IMR-90 (cell line): ENCODE measurements around the gene CRABP1. TPM values are rescaled to one million over a fixed set of nuclear protein-coding genes. Genes with fewer than 3 reads are reported as not detected.
"Not testable (repeated sequence)": the region's sequence is repeated elsewhere in the genome, so short reads cannot be mapped to it uniquely, and the experiment has no call there.

Experiments used
- ATAC-seq: fragments of 200-7000 bp; cut with Tn5 transposase; 2 replicates; pipeline ENCODE4 v1.9.1; 2020; ENCODE audit warnings: low read depth, mild to moderate bottlenecking, moderate library complexity
- BruUV-seq: library from RNA; stranded (reverse); fragments of 400-500 nt; replicated peaks from 2 replicates; lab custom pipeline; 2021; lab: Mats Ljungman, UMichigan
- CTCF ChIA-PET: fragments of 300-600 bp; formaldehyde crosslinking; extraction: SDS; loops from one replicate; lab custom pipeline; 2021; ENCODE audit warnings: antibody characterized with exemption; lab: Yijun Ruan, JAX
- POLR2A ChIA-PET: fragments of 300-600 bp; sonication (Branson Sonifier 250); formaldehyde crosslinking; loops from one replicate; lab custom pipeline; 2022; ENCODE audit warnings: antibody characterized with exemption; ENCODE audit not compliant: unreplicated experiment; lab: Charles Lee
- DNase-seq: peaks from one replicate; pipeline ENCODE4 v3.0.0; 2013
- H2AFZ ChIP-seq: replicated peaks from 2 replicates; pipeline ENCODE3; 2013; ENCODE audit warnings: low read length, mild to moderate bottlenecking; ENCODE audit not compliant: poor library complexity
- H2AK5ac ChIP-seq: 2 replicates; pipeline ENCODE4 v1.6.1; 2013; ENCODE audit warnings: low read depth, low read length, inconsistent platforms
- H2AK9ac ChIP-seq: replicated peaks from 2 replicates; pipeline ENCODE3; 2013; ENCODE audit warnings: mild to moderate bottlenecking, low read depth, low read length, moderate library complexity; ENCODE audit not compliant: poor library complexity
- H2BK120ac ChIP-seq: 2 replicates; pipeline ENCODE4 v1.6.1; 2013; ENCODE audit warnings: low read depth, low read length, inconsistent platforms
- H2BK15ac ChIP-seq: 3 replicates; pipeline ENCODE4 v1.6.1; 2013; ENCODE audit warnings: low read depth, low read length, inconsistent platforms
- H2BK20ac ChIP-seq: 2 replicates; pipeline ENCODE4 v1.6.1; 2013; ENCODE audit warnings: low read depth, mild to moderate bottlenecking, inconsistent platforms, low read length, moderate library complexity
- H2BK5ac ChIP-seq: 2 replicates; pipeline ENCODE4 v1.6.1; 2013; ENCODE audit warnings: mild to moderate bottlenecking, low read depth, low read length, inconsistent platforms; ENCODE audit not compliant: poor library complexity, severe bottlenecking
- H3K14ac ChIP-seq: replicated peaks from 2 replicates; pipeline ENCODE4 v1.6.1; 2013; ENCODE audit warnings: low read depth, low read length, inconsistent platforms
- H3K18ac ChIP-seq: 2 replicates; pipeline ENCODE4 v1.6.1; 2013; ENCODE audit warnings: low read depth, low read length, control low read depth
- H3K23ac ChIP-seq: 2 replicates; pipeline ENCODE4 v1.6.1; 2013; ENCODE audit warnings: low read depth, low read length, inconsistent platforms
- H3K27ac ChIP-seq: 2 replicates; pipeline ENCODE4 v1.5.1; 2013; ENCODE audit warnings: mild to moderate bottlenecking, control low read depth, low read length; ENCODE audit not compliant: insufficient read depth
- H3K27me3 ChIP-seq: 2 replicates; pipeline ENCODE4 v1.6.1; 2013; ENCODE audit warnings: low read length; ENCODE audit not compliant: control insufficient read depth, insufficient read depth
- H3K36me3 ChIP-seq: 2 replicates; pipeline ENCODE4 v1.6.1; 2013; ENCODE audit warnings: low read length, mixed read lengths; ENCODE audit not compliant: control insufficient read depth, insufficient read depth
- H3K4ac ChIP-seq: 2 replicates; pipeline ENCODE4 v1.6.1; 2013; ENCODE audit warnings: low read depth, low read length, inconsistent platforms
- H3K4me1 ChIP-seq: 2 replicates; pipeline ENCODE4 v1.6.1; 2013; ENCODE audit warnings: low read length, mixed read lengths; ENCODE audit not compliant: control insufficient read depth, insufficient read depth
- H3K4me2 ChIP-seq: 2 replicates; pipeline ENCODE4 v1.6.1; 2013; ENCODE audit warnings: low read depth, mild to moderate bottlenecking, control low read depth, low read length, moderate library complexity
- H3K4me3 ChIP-seq: 2 replicates; pipeline ENCODE4 v1.5.1; 2013; ENCODE audit warnings: low read depth, mild to moderate bottlenecking, control low read depth, low read length, moderate library complexity; ENCODE audit not compliant: insufficient read depth
- H3K56ac ChIP-seq: 2 replicates; pipeline ENCODE4 v1.6.1; 2013; ENCODE audit warnings: low read length, inconsistent platforms; ENCODE audit not compliant: insufficient read depth; ENCODE audit errors: extremely low read depth
- H3K79me1 ChIP-seq, 2 experiments: 2 replicates each; pipeline ENCODE4 v1.6.1; 2013; ENCODE audit warnings: low read length in 2 of 2, inconsistent platforms in 1 of 2, low read depth in 1 of 2
- H3K9ac ChIP-seq: 2 replicates; pipeline ENCODE4 v1.6.1; 2013; ENCODE audit warnings: low read depth, low read length, control low read depth
- H3K9me1 ChIP-seq: 2 replicates; pipeline ENCODE4 v1.6.1; 2013; ENCODE audit warnings: low read length, inconsistent platforms; ENCODE audit not compliant: insufficient read depth
- H3K9me3 ChIP-seq: 2 replicates; pipeline ENCODE4 v1.6.1; 2013; ENCODE audit warnings: low read length; ENCODE audit not compliant: control insufficient read depth, insufficient read depth
- H4K20me1 ChIP-seq: 2 replicates; pipeline ENCODE4 v1.6.1; 2013; ENCODE audit warnings: low read length, inconsistent platforms; ENCODE audit not compliant: insufficient read depth
- H4K5ac ChIP-seq: 2 replicates; pipeline ENCODE4 v1.6.1; 2013; ENCODE audit warnings: mild to moderate bottlenecking, low read depth, low read length, control low read depth
- H4K8ac ChIP-seq, 2 experiments: 2 replicates each; pipeline ENCODE4 v1.6.1; 2013; ENCODE audit warnings: low read depth in 2 of 2, low read length in 2 of 2, control low read depth in 1 of 2, inconsistent platforms in 1 of 2
- H4K91ac ChIP-seq: 2 replicates; pipeline ENCODE4 v1.6.1; 2013; ENCODE audit warnings: low read depth, low read length, inconsistent platforms; ENCODE audit not compliant: insufficient read depth
- ELK1 ChIP-seq: fragments of 150-350 bp; IDR thresholded peaks from 2 replicates; pipeline ENCODE4 v1.6.1; 2016; ENCODE audit warnings: low read depth, mild to moderate bottlenecking, low read length, moderate library complexity, borderline replicate concordance
- MAZ ChIP-seq: IDR thresholded peaks from 2 replicates; pipeline ENCODE4 v1.6.1; 2012; ENCODE audit warnings: low read depth, mild to moderate bottlenecking, low read length, improper control_type of control experiment, moderate library complexity, borderline replicate concordance
- MXI1 ChIP-seq: IDR thresholded peaks from 2 replicates; pipeline ENCODE4 v1.6.1; 2012; ENCODE audit warnings: low read depth, mild to moderate bottlenecking, low read length, moderate library complexity, borderline replicate concordance
- SMC3 ChIP-seq: fragments of 150-350 bp; IDR thresholded peaks from 2 replicates; pipeline ENCODE4 v1.6.1; 2016; ENCODE audit warnings: low read depth, mild to moderate bottlenecking, antibody characterized with exemption, low read length, moderate library complexity
- WGBS, 2 experiments: methylation state at CpG; one replicate each; pipeline versions ENCODE4 v1.1.5 to v1.1.7; 2013; ENCODE audit warnings: missing lambda C conversion rate in 2 of 2; ENCODE audit not compliant: insufficient read length in 1 of 2; ENCODE audit errors: extremely low coverage in 2 of 2; 5-methylcytosine and 5-hydroxymethylcytosine counted together
- dilution Hi-C: fragments of 300-500 bp; cut with HindIII; formaldehyde crosslinking; loops from one replicate; pipeline ENCODE4 v1.14.3; 2018; ENCODE audit warnings: low sequenced_read_pairs; ENCODE audit not compliant: unreplicated experiment
- in situ Hi-C: fragments of 300-500 bp; cut with MboI; formaldehyde crosslinking; loops from 3 replicates; pipeline ENCODE4 v1.14.3; 2019; ENCODE audit warnings: low sequenced_read_pairs, inconsistent platforms, mixed read lengths
- intact Hi-C: fragments of 100-400 bp; cut with micrococcal nuclease; formaldehyde crosslinking; loops from 2 replicates; pipeline ENCODE4 v1.10.0; 2022
- polyA plus RNA-seq, 3 experiments: library from polyadenylated mRNA; depleted of rRNA; stranded (reverse); fragments of >200 nt; gene quantifications; 2 replicates each; pipeline ENCODE4 v1.2.3, GENCODE V29; 2012; ENCODE audit warnings: low replicate concordance in 1 of 3
- total RNA-seq: library from RNA; depleted of rRNA; stranded (reverse); fragments of >200 nt; gene quantifications from 2 replicates; pipeline ENCODE4 v1.2.3, GENCODE V29; 2012

The CRABP1 gene
- total and polyA plus RNA-seq, 2 of the 4 experiments (the other 2 are of a cell fraction), result not detected

DNA sequence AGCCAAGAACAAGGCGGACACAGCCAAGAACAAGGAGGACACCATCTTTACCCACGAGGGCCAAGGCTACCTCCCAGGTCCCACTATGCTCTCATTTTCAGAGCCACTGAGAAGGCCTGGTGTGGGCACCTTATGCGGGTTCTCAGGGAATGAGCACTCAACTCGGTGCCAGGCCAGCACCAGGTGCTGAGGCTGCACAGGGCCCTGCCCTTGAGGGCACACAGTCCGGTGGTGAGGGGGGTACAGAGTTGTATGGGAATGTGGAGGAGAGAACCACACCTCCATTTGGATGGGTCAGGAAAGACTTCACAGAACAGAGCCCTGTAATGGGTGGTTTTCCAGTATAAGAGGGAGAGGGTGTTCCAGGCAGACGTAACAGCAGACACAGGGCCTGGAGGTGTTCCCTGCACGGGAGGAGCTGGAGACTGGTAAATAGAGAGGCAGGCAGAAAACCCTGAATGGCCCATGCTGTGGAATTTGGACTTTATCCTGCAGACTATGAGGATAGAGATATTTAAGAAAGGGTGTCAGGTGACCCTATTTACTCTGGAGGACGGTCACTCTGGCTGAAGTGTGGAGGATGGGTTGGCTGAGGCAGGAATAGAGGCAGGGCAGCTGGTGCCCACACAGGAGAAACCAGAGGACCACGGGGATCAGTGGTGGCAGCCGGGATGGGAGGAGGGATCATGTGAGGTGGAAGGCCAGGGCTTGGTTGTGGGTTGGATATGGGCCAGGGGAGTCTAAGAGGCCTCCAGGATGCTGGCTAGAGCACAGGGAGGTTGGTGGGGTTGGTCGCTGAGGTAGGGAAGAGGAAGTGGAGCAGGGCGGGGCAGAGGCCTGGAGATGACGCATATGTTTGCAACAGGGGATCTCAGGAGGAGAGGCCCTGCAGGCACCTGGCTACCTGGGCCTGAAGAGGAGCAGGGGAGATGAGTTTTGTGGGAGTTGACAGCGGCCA, 34.6 kb downstream of the CRABP1 start:
- ATAC-seq, result no peak
- BruUV-seq, result no TSS peak
- in situ Hi-C loops, result no loop called here

DNA sequence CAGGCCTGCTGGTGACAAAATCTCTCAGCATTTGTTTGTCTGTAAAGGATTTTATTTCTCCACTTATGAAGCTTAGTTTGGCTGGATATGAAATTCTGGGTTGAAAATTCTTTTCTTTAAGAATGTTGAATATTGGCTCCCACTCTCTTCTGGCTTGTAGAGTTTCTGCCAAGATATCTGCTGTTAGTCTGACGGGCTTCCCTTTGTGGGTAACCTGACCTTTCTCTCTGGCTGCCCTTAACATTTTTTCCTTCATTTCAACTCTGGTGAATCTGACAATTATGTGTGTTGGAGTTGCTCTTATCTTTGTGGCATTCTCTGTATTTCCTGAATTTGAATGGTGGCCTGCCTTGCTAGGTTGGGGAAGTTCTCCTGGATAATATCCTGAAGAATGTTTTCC, 40.0 kb downstream of the CRABP1 start:
- H3K56ac ChIP-seq, H4K91ac ChIP-seq, H3K4me3 ChIP-seq, ATAC-seq, H4K8ac ChIP-seq, H2AK9ac ChIP-seq, H3K36me3 ChIP-seq, H2AFZ ChIP-seq, DNase-seq, H2BK120ac ChIP-seq, H3K14ac ChIP-seq, H4K20me1 ChIP-seq, H2BK15ac ChIP-seq, dilution Hi-C loops, H3K4me1 ChIP-seq, H2AK5ac ChIP-seq, H3K9me1 ChIP-seq, H3K18ac ChIP-seq, H3K4ac ChIP-seq, POLR2A ChIA-PET, H3K27ac ChIP-seq, H2BK5ac ChIP-seq, in situ Hi-C loops, H4K5ac ChIP-seq, H2BK20ac ChIP-seq, H3K9me3 ChIP-seq, CTCF ChIA-PET, H3K9ac ChIP-seq, H3K23ac ChIP-seq, H3K79me1 ChIP-seq, intact Hi-C loops, H3K4me2 ChIP-seq, BruUV-seq: not testable (repeated sequence)
- WGBS, 2 experiments, result no CpG with 5 or more reads among the region's 1 CpG
- peaks cover 11% of the 10 kb centered on the region for H3K27me3 ChIP-seq

More for the DNA sequence above, 34.6 kb downstream of the CRABP1 start:
- Histone ChIP-seq H3K4me2 (no peak overlapping the region), H3K79me1 (no peaks in the 10 kb centered on the region), H4K20me1 (no peaks in the 10 kb centered on the region), H2AFZ (peak overlapping the region; percentile 5), H2BK15ac (no peak overlapping the region), H3K9me1 (no peaks in the 10 kb centered on the region), H3K9me3 (no peaks in the 10 kb centered on the region), H3K14ac (no peak overlapping the region), H3K56ac (no peak overlapping the region), H3K4ac (no peak overlapping the region), H3K27ac (no peak overlapping the region), H2BK20ac (no peak overlapping the region), H3K9ac (no peak overlapping the region), H2AK5ac (no peak overlapping the region), H2AK9ac (no peak overlapping the region), H3K36me3 (no peaks in the 10 kb centered on the region), H3K4me1 (no peaks in the 10 kb centered on the region), H2BK120ac (no peak overlapping the region), H4K5ac (no peak overlapping the region), H4K91ac (no peak overlapping the region), H3K4me3 (no peak overlapping the region), H2BK5ac (no peak overlapping the region), H3K23ac (no peak overlapping the region), H3K27me3 (peaks cover 14% of the 10 kb centered on the region), H4K8ac (no peak overlapping the region), H3K18ac (no peak overlapping the region)
- CTCF ChIA-PET, result no interaction called here
- intact Hi-C loops (no loop called here), dilution Hi-C loops (no loop called here)
- POLR2A ChIA-PET, result no interaction called here
- 51% methylated on average over 9 of the region's 14 CpGs; no CpG with 5 or more reads in 1 of the 2 experiments for WGBS, 2 experiments
- no peak for TF ChIP-seq SMC3
- no peak for TF ChIP-seq ELK1
- no peak for TF ChIP-seq MXI1
- TF ChIP-seq MAZ, result no peak
- DNase-seq, result no peak
